Tibial nerve (tissue), 4 donors: ENCODE measurements around the gene MAMDC2.

ENCODE experiments used
- EP300 ChIP-seq, 2 donors: sonication (generic); formaldehyde crosslinking; IDR thresholded peaks; one replicate each; pipeline ENCODE4 v1.6.1; 2017; ENCODE audit warnings: antibody characterized with exemption in 2 of 2, mild to moderate bottlenecking in 1 of 2
- TF ChIP-seq, protein P1 (sequence below), 5 experiments: fragments of 200-600 bp in 3 of 5; fragments of 450-650 bp in 2 of 5; sonication (generic) in 3 of 5; IDR thresholded peaks; one replicate each; pipeline ENCODE4 v1.5.1; 2016 to 2019; ENCODE audit warnings: antibody characterized with exemption in 5 of 5, mild to moderate bottlenecking in 3 of 5, moderate library complexity in 2 of 5

DNA sequence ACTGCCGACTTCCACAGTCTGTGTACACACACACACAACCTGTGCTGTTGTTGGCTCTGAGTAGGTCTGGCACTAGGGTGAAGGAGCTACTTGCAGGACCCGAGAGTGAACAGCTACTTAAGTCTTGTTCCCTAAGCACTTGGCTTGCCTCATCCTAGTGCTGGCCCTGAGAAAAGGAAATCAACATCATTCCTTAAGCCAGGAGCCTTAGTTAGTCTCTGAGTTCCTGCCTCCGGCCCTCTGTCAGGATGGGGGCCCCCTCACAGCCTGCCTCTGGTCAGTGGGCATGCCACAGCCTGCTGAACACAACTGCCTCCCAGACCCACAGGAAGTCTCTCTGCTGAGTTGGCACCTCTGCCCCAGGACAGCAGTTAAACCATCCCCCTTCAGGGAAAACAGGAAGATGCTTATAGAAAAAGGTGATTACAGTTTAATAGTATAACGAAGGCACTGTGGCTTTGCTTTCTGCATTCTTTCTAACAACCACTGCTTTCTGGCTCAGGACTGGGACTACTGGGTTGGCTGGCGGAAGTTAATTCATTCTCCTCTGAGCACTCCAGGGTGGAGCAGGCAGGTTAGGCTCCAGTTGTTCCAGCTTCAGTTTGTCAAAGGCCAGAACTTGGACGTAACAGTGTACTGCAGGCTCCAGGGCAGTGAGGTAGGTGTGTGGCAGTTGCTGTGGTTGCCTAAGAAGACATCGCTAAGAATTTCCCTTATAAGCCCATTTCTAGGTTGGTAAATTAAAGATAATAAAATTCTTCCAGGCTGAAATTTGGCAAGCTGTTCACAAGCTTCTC lies 2.8 kb downstream of the MAMDC2 start:
- TF ChIP-seq, protein P1, sequence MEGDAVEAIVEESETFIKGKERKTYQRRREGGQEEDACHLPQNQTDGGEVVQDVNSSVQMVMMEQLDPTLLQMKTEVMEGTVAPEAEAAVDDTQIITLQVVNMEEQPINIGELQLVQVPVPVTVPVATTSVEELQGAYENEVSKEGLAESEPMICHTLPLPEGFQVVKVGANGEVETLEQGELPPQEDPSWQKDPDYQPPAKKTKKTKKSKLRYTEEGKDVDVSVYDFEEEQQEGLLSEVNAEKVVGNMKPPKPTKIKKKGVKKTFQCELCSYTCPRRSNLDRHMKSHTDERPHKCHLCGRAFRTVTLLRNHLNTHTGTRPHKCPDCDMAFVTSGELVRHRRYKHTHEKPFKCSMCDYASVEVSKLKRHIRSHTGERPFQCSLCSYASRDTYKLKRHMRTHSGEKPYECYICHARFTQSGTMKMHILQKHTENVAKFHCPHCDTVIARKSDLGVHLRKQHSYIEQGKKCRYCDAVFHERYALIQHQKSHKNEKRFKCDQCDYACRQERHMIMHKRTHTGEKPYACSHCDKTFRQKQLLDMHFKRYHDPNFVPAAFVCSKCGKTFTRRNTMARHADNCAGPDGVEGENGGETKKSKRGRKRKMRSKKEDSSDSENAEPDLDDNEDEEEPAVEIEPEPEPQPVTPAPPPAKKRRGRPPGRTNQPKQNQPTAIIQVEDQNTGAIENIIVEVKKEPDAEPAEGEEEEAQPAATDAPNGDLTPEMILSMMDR (IDR thresholded peaks at IDR 0.05) = no peak
- no peak for TF ChIP-seq EP300 (IDR thresholded peaks at IDR 0.05)
